H9 (cell line): ENCODE measurements around the gene KIF26B. TPM values are rescaled to one million over a fixed set of nuclear protein-coding genes. Genes with fewer than 3 reads are reported as not detected.

Source experiments
- DNase-seq: peaks from one replicate; pipeline ENCODE4 v3.0.0-alpha.2; 2017
- H2AFZ ChIP-seq: one replicate; pipeline ENCODE4 v1.6.1; 2013; ENCODE audit warnings: mild to moderate bottlenecking, low read length, control low read depth, moderate library complexity
- H2AK5ac ChIP-seq: 2 replicates; pipeline ENCODE4 v1.6.1; 2013; ENCODE audit warnings: low read length, control low read depth, mixed read lengths; ENCODE audit not compliant: insufficient read length
- H2BK120ac ChIP-seq: one replicate; pipeline ENCODE4 v1.6.1; 2013; ENCODE audit warnings: low read depth, mild to moderate bottlenecking, low read length, control low read depth, inconsistent platforms; ENCODE audit not compliant: poor library complexity, severe bottlenecking
- H2BK12ac ChIP-seq: 2 replicates; pipeline ENCODE4 v1.6.1; 2013; ENCODE audit warnings: low read length, control low read depth, mixed read lengths, low read depth; ENCODE audit not compliant: insufficient read length
- H2BK15ac ChIP-seq: 2 replicates; pipeline ENCODE4 v1.6.1; 2013; ENCODE audit warnings: low read depth, low read length, control low read depth
- H2BK20ac ChIP-seq: one replicate; pipeline ENCODE4 v1.6.1; 2013; ENCODE audit warnings: low read depth, mild to moderate bottlenecking, low read length, control low read depth, inconsistent platforms; ENCODE audit not compliant: poor library complexity, severe bottlenecking
- H2BK5ac ChIP-seq: 2 replicates; pipeline ENCODE4 v1.6.1; 2013; ENCODE audit warnings: low read length, control low read depth, mixed read lengths; ENCODE audit not compliant: insufficient read length
- H3K14ac ChIP-seq: 2 replicates; pipeline ENCODE4 v1.6.1; 2013; ENCODE audit warnings: low read length, control low read depth; ENCODE audit not compliant: insufficient read depth
- H3K18ac ChIP-seq: 2 replicates; pipeline ENCODE4 v1.6.1; 2013; ENCODE audit warnings: low read depth, mild to moderate bottlenecking, mixed read lengths, low read length, control low read depth; ENCODE audit not compliant: insufficient read length
- H3K23ac ChIP-seq: 2 replicates; pipeline ENCODE4 v1.6.1; 2013; ENCODE audit warnings: low read length, control low read depth, mixed read lengths, low read depth; ENCODE audit not compliant: insufficient read length
- H3K23me2 ChIP-seq: 2 replicates; pipeline ENCODE4 v1.6.1; 2013; ENCODE audit warnings: low read depth, mild to moderate bottlenecking, mixed read lengths, low read length, control low read depth; ENCODE audit not compliant: insufficient read length, poor library complexity, severe bottlenecking
- H3K27ac ChIP-seq: 2 replicates; pipeline ENCODE4 v1.5.1; 2013; ENCODE audit warnings: low read length, control low read depth, mixed read lengths, low read depth; ENCODE audit not compliant: insufficient read length
- H3K27me3 ChIP-seq: 2 replicates; pipeline ENCODE4 v1.6.1; 2013; ENCODE audit warnings: low read length, control low read depth, inconsistent platforms; ENCODE audit not compliant: insufficient read depth
- H3K4ac ChIP-seq: 2 replicates; pipeline ENCODE4 v1.6.1; 2013; ENCODE audit warnings: low read depth, mild to moderate bottlenecking, control low read depth, inconsistent platforms, low read length, moderate library complexity
- H3K4me1 ChIP-seq: 2 replicates; pipeline ENCODE4 v1.6.1; 2013; ENCODE audit warnings: low read length, control low read depth, inconsistent platforms; ENCODE audit not compliant: insufficient read depth
- H3K4me2 ChIP-seq: 2 replicates; pipeline ENCODE4 v1.6.1; 2013; ENCODE audit warnings: low read length, control low read depth, mixed read lengths; ENCODE audit not compliant: insufficient read length, insufficient read depth
- H3K56ac ChIP-seq: 2 replicates; pipeline ENCODE4 v1.6.1; 2013; ENCODE audit warnings: low read depth, mild to moderate bottlenecking, mixed read lengths, low read length, control low read depth; ENCODE audit not compliant: insufficient read length
- H3K79me1 ChIP-seq: 2 replicates; pipeline ENCODE4 v1.6.1; 2013; ENCODE audit warnings: low read depth, mild to moderate bottlenecking, moderate library complexity, low read length, control low read depth, inconsistent platforms; ENCODE audit not compliant: insufficient read depth, poor library complexity, severe bottlenecking
- H3K79me2 ChIP-seq: 2 replicates; pipeline ENCODE4 v1.6.1; 2013; ENCODE audit warnings: low read length, control low read depth, inconsistent platforms; ENCODE audit not compliant: insufficient read depth
- H3K9ac ChIP-seq: 2 replicates; pipeline ENCODE4 v1.6.1; 2013; ENCODE audit warnings: low read length, control low read depth, mixed read lengths; ENCODE audit not compliant: insufficient read length; ENCODE audit errors: extremely low read depth
- H3K9me3 ChIP-seq: one replicate; pipeline ENCODE4 v1.6.1; 2013; ENCODE audit warnings: low read depth, low read length, inconsistent platforms; ENCODE audit not compliant: control insufficient read depth
- H3T11ph ChIP-seq: one replicate; pipeline ENCODE4 v1.6.1; 2013; ENCODE audit warnings: mild to moderate bottlenecking, low read length, control low read depth, inconsistent platforms
- H4K20me1 ChIP-seq: one replicate; pipeline ENCODE4 v1.6.1; 2013; ENCODE audit not compliant: control insufficient read depth, insufficient read length, insufficient read depth
- H4K5ac ChIP-seq: 2 replicates; pipeline ENCODE4 v1.6.1; 2013; ENCODE audit warnings: low read depth, mild to moderate bottlenecking, mixed read lengths, low read length, control low read depth; ENCODE audit not compliant: insufficient read length
- H4K8ac ChIP-seq: replicated peaks from 2 replicates; pipeline ENCODE4 v1.6.1; 2013; ENCODE audit warnings: low read length, control low read depth, mixed read lengths, low read depth; ENCODE audit not compliant: insufficient read length
- H4K91ac ChIP-seq: 2 replicates; pipeline ENCODE4 v1.6.1; 2013; ENCODE audit warnings: low read depth, mild to moderate bottlenecking, moderate library complexity, mixed read lengths, low read length, control low read depth; ENCODE audit not compliant: insufficient read length
- H3K27ac Mint-ChIP-seq, 3 experiments: 2 replicates in 2 of 3; 3 replicates in 1 of 3; pipeline ENCODE4 v1.8.0; 2020 to 2021; ENCODE audit warnings: mixed read lengths in 3 of 3, mild to moderate bottlenecking in 1 of 3, moderate library complexity in 1 of 3
- H3K27me3 Mint-ChIP-seq: 2 replicates; pipeline ENCODE4 v1.8.0; 2021; ENCODE audit warnings: low read depth, mild to moderate bottlenecking, moderate library complexity, mixed read lengths
- H3K36me3 Mint-ChIP-seq, 3 experiments: 2 replicates in 2 of 3; 3 replicates in 1 of 3; pipeline ENCODE4 v1.8.0; 2020 to 2021; ENCODE audit warnings: low read depth in 3 of 3, mixed read lengths in 3 of 3; ENCODE audit not compliant: insufficient read depth in 1 of 3
- H3K4me1 Mint-ChIP-seq, 2 experiments: 2 replicates each; pipeline ENCODE4 v1.8.0; 2020; ENCODE audit warnings: mixed read lengths in 2 of 2
- H3K4me3 Mint-ChIP-seq, 2 experiments: 2 replicates in 1 of 2; 3 replicates in 1 of 2; pipeline ENCODE4 v1.8.0; 2020 to 2021; ENCODE audit warnings: mild to moderate bottlenecking in 2 of 2, mixed read lengths in 2 of 2, moderate library complexity in 1 of 2
- H3K9me3 Mint-ChIP-seq, 2 experiments: 2 replicates in 1 of 2; 3 replicates in 1 of 2; pipeline ENCODE4 v1.8.0; 2020; ENCODE audit warnings: mild to moderate bottlenecking in 2 of 2, mixed read lengths in 2 of 2, moderate library complexity in 1 of 2
- CTCF ChIP-seq: fragments of 200-600 bp; sonication (generic); conservative IDR thresholded peaks from 3 replicates; pipeline ENCODE4 v1.8.0; 2021; ENCODE audit warnings: antibody characterized with exemption, mild to moderate bottlenecking
- WGBS: extraction: QIAGEN DNeasy Blood & Tissue Kit; methylation state at CpG from one replicate; pipeline ENCODE4 v1.1.7; 2013; ENCODE audit warnings: missing lambda C conversion rate, low lambda C conversion rate, mixed read lengths; ENCODE audit not compliant: insufficient read length; ENCODE audit errors: extremely low coverage; 5-methylcytosine and 5-hydroxymethylcytosine counted together
- total RNA-seq: library from RNA; stranded (reverse); gene quantifications from 2 replicates; pipeline ENCODE4 v1.2.1, GENCODE V29; 2021

KIF26B gene
- total RNA-seq, 1 experiment from 2014 or later, result 0.13 TPM

- Histone ChIP-seq H3K23me2 (no peaks in the 10 kb centered on the region), H4K5ac (no peak overlapping the region), H3K4ac (no peak overlapping the region), H3K27me3 (no peaks in the 10 kb centered on the region), H3K79me2 (no peaks in the 10 kb centered on the region), H3T11ph (no peak overlapping the region), H4K91ac (no peak overlapping the region), H4K20me1 (no peaks in the 10 kb centered on the region), H2BK20ac (no peak overlapping the region), H3K9me3 (no peaks in the 10 kb centered on the region), H3K4me2 (no peak overlapping the region), H3K23ac (no peak overlapping the region), H2BK120ac (no peak overlapping the region), H3K14ac (no peak overlapping the region), H2BK12ac (no peak overlapping the region), H2AFZ (no peak overlapping the region), H2BK15ac (no peak overlapping the region), H3K79me1 (no peaks in the 10 kb centered on the region), H3K56ac (no peak overlapping the region), H3K27ac (no peak overlapping the region), H3K9ac (no peak overlapping the region), H2AK5ac (no peak overlapping the region), H3K4me1 (no peaks in the 10 kb centered on the region), H2BK5ac (no peak overlapping the region), H4K8ac (no peak overlapping the region), H3K18ac (no peak overlapping the region)
- TF ChIP-seq CTCF, result no peak
- no peak overlapping the region for H3K27ac Mint-ChIP-seq
- peaks cover 8 to 18% of the 10 kb centered on the region in 2 experiments; a peak in 2 of 4 replicates for H3K4me1 Mint-ChIP-seq
- H3K36me3 Mint-ChIP-seq, result no peaks in the 10 kb centered on the region
- no peaks in the 10 kb centered on the region for H3K9me3 Mint-ChIP-seq
- DNase-seq, result no peak
- H3K27me3 Mint-ChIP-seq, result no peaks in the 10 kb centered on the region; the same call in 1 of the 2 replicates
- no CpG with 5 or more reads among the region's 9 CpGs for WGBS
- H3K4me3 Mint-ChIP-seq, result no peak overlapping the region
These were observed 23.8 kb upstream of the KIF26B start for GRCh38 chr1:245131026-245131393.
